ENCODE measurements around the gene RNF2.

The RNF2 gene

DNA sequence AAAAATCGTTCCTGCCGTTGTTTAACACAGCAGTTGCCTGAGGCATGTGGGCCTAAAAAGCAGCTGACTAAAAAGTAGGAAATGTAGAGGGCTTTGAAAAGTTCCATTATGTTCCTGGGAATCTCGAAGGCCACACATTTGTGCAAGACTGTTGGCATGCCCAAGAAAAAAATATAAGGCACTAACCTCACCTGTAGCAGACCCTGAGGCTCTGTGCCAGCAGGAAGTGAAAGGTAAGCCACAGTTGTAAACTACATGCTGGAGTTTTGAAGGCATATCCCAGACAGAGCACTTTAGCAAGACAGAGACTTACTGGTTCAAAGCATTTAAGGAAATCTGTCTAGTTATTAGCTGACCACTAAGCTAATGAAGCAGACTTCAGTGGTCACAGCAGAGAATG, 58.7 kb downstream of the RNF2 start:
- no peak for DNase-seq

DNA sequence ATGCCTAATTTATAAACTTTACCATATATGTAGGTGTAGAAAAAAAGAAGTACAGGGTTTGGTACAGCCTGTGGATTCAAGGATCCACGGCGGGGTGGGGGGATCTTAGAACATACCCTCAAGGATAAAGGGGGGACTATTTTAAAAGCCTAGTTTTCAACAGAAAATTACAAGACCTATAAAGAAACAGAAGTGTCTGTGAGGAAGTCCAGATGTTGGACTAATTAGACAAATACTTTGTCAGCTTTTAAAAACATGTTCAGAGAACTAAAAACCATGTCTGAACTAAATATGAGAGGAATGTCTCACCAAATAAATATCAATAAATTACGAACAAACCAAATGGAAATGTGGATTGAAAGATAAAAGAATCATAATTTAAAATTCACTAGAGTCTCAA, 59.8 kb downstream of the RNF2 start:
- no peak for DNase-seq

- DNase-seq: no peak
Measured at GRCh38 chr1:185108321-185108720, 63.0 kb downstream of the RNF2 start.

DNA sequence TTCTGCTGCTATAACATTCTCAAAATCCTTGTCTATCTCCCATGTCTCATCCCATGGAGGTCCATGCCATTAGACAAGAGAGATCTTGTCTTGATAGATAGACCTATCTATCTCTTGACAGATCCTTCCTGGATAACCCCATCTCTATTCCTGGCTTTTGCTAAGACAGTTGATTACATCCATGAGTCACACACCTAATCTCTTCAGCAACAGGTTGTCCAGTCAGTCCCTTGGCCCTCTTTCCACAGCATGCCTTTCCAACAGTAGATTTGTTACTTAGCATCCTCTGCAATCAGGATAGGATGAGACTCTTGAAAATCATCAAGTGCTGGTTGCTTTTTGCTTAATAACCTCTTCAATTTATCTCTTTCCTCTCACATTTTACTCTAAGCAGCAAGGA, 64.8 kb downstream of the RNF2 start:
- no peak for DNase-seq

- DNase-seq: no peak
Measured at GRCh38 chr1:185111873-185112272, 66.5 kb downstream of the RNF2 start.

DNA sequence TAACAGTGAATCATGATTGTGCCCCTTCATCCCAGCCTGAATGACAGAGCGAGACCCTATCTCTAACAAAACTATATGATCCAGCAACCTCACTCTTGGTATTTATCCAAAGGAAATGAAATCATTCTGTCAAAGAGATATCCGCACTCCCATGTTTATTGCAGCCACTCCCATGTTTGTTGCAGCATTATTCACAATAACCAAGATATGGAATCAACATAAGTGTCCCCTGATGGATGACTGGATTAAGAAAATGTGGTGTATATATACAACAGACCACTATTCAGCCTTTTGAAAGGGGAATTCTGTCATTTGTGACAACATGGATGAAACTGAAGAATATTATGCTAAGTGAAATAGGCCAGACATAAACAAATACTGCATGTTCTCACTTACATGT, 67.0 kb downstream of the RNF2 start:
- no peak for DNase-seq

- DNase-seq: no peak
Measured at GRCh38 chr1:185129708-185130107, 84.3 kb downstream of the RNF2 start.

GRCh38 chr1:185132534-185132933, 87.2 kb downstream of the RNF2 start:
- no peak for DNase-seq

GRCh38 chr1:185137896-185138545, 92.7 kb downstream of the RNF2 start:
- no peak for DNase-seq

- no peak for DNase-seq
Measured at GRCh38 chr1:185139246-185139645, 93.9 kb downstream of the RNF2 start.

DNA sequence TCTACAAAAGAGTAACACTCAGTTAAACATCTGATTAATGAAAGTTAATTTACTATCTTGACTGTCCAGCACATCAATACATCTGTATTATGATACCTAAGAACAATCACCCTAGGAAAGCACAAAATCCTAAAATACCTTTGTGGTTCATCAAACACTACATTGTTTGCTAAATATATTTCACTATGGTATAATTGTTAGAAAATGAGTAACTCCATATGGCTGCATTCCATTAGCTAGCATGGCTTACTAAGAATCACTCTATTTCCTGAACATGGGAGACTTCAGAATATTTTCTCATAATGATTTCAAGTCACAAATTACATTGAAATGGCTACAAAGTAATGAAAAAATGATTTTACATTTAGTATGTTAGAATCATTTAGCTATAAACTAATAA, 98.9 kb downstream of the RNF2 start:
- DNase-seq: no peak

GRCh38 chr1:185151215-185151614, 105.9 kb downstream of the RNF2 start:
- no peak for DNase-seq

Measured in NCI-H524 (cell line).